K562 (cell line): ENCODE results near the gene FGR. TPM values are rescaled to one million over a fixed set of nuclear protein-coding genes. Genes with fewer than 3 reads are reported as not detected.
A peak's percentile ranks its signal among the peaks of the same experiment; 100 is the strongest.

ENCODE experiments used
- ATAC-seq: fragments of 200-7000 bp; cut with Tn5 transposase; 3 replicates; pipeline ENCODE4 v1.9.1; 2020; ENCODE audit warnings: moderate library complexity
- BruUV-seq: library from RNA; stranded (reverse); fragments of 400-500 nt; replicated peaks from 2 replicates; lab custom pipeline; 2021; lab: Mats Ljungman, UMichigan
- CTCF ChIA-PET: fragments of 300-600 bp; formaldehyde crosslinking; extraction: SDS; loops from one replicate; lab custom pipeline; 2021; ENCODE audit warnings: low intra/inter-chr PET ratio; lab: Yijun Ruan, JAX
- POLR2A ChIA-PET: fragments of 300-600, 350-650 bp; sonication (Branson Sonifier 250); formaldehyde crosslinking; extraction: SDS; loops from one replicate; lab custom pipeline; 2021; ENCODE audit warnings: antibody characterized with exemption, inconsistent platforms; lab: Yijun Ruan, JAX
- DNase-seq, 4 experiments: peaks; one replicate each; pipeline versions ENCODE4 v3.0.0 to v3.0.0-alpha.2; 2011 to 2018; ENCODE audit warnings: low spot score in 3 of 4, mixed read lengths in 3 of 4; ENCODE audit errors: extremely low read depth in 1 of 4
- FAIRE-seq: peaks from 2 replicates; lab custom pipeline; 2011; peaks lifted over from hg19 to GRCh38; lab: Jason Lieb, UNC
- H2AFZ ChIP-seq: 2 replicates; pipeline ENCODE4 v1.6.0; 2011; ENCODE audit warnings: low read depth, low read length, control low read depth, inconsistent platforms
- H3K27ac ChIP-seq: fragments of 200-600 bp; 3 replicates; pipeline ENCODE4 v1.8.0; 2011; ENCODE audit warnings: low read depth, mild to moderate bottlenecking, control low read depth, inconsistent platforms, low read length, moderate library complexity, mixed read lengths; ENCODE audit errors: extremely low read depth
- H3K27me3 ChIP-seq, 2 experiments: fragments of 300-600 bp in 1 of 2; 2 replicates in 1 of 2; 3 replicates in 1 of 2; pipeline versions ENCODE4 v1.6.0 to v1.8.0; 2011; ENCODE audit warnings: inconsistent platforms in 2 of 2, low read length in 2 of 2, mild to moderate bottlenecking in 1 of 2, mixed read lengths in 1 of 2, moderate library complexity in 1 of 2; ENCODE audit not compliant: control insufficient read depth in 2 of 2, insufficient read depth in 2 of 2
- H3K36me3 ChIP-seq: fragments of 300-600 bp; 3 replicates; pipeline ENCODE4 v1.8.0; 2011; ENCODE audit warnings: mild to moderate bottlenecking, low read length, inconsistent platforms; ENCODE audit not compliant: control insufficient read depth, insufficient read depth
- H3K4me1 ChIP-seq, 2 experiments: fragments of 200-600 bp in 1 of 2; replicated peaks in 1 of 2; 2 replicates in 1 of 2; 3 replicates in 1 of 2; pipeline versions ENCODE4 v1.5.1 to v1.8.0; 2011; ENCODE audit warnings: inconsistent platforms in 2 of 2, low read length in 2 of 2, mild to moderate bottlenecking in 1 of 2, mixed read lengths in 1 of 2, moderate library complexity in 1 of 2; ENCODE audit not compliant: control insufficient read depth in 2 of 2, insufficient read depth in 2 of 2
- H3K4me2 ChIP-seq: 2 replicates; pipeline ENCODE4 v1.6.1; 2011; ENCODE audit warnings: low read length, control low read depth, inconsistent platforms, mixed read lengths; ENCODE audit not compliant: insufficient read depth
- H3K4me3 ChIP-seq: fragments of 200-600 bp; sonication (generic), shearing (Covaris generic); 2 replicates; pipeline ENCODE4 v1.5.1; 2016; ENCODE audit warnings: control low read depth, inconsistent platforms
- H3K79me2 ChIP-seq: fragments of 200-600 bp; 3 replicates; pipeline ENCODE4 v1.8.0; 2011; ENCODE audit warnings: low read length, inconsistent platforms; ENCODE audit not compliant: control insufficient read depth, insufficient read depth
- H3K9ac ChIP-seq, 2 experiments: 2 replicates each; pipeline versions ENCODE4 v1.6.0 to v1.6.1; 2011; ENCODE audit warnings: low read depth in 2 of 2, low read length in 2 of 2, control low read depth in 1 of 2, inconsistent platforms in 1 of 2, mild to moderate bottlenecking in 1 of 2, mixed read lengths in 1 of 2; ENCODE audit not compliant: insufficient read depth in 1 of 2
- H3K9me1 ChIP-seq: one replicate; pipeline ENCODE4 v1.6.0; 2011; ENCODE audit warnings: inconsistent platforms, mild to moderate bottlenecking, low read length, moderate library complexity; ENCODE audit not compliant: control insufficient read depth, insufficient read depth
- H3K9me3 ChIP-seq: replicated peaks from 2 replicates; pipeline ENCODE4 v1.5.1; 2011; ENCODE audit warnings: low read depth, low read length, inconsistent platforms; ENCODE audit not compliant: control insufficient read depth, insufficient read depth
- H4K20me1 ChIP-seq: replicated peaks from 2 replicates; pipeline ENCODE4 v1.6.1; 2011; ENCODE audit warnings: low read length, inconsistent platforms, mixed read lengths; ENCODE audit not compliant: control insufficient read depth, insufficient read depth
- HDAC6 ChIP-seq: IDR thresholded peaks from 2 replicates; pipeline ENCODE4 v1.6.1; 2012; ENCODE audit warnings: low read depth, mild to moderate bottlenecking, control low read depth, inconsistent platforms, low read length, moderate library complexity
- NCOA4 ChIP-seq: fragments of 450-650 bp; IDR thresholded peaks from 2 replicates; pipeline ENCODE4 v1.6.1; 2018; ENCODE audit warnings: mild to moderate bottlenecking; ENCODE audit not compliant: partially characterized antibody
- NFIC ChIP-seq: fragments of 450-650 bp; IDR thresholded peaks from 2 replicates; pipeline ENCODE4 v1.6.1; 2017; ENCODE audit warnings: mild to moderate bottlenecking, inconsistent platforms
- PHF21A ChIP-seq: fragments of 450-650 bp; IDR thresholded peaks from 2 replicates; pipeline ENCODE4 v1.6.1; 2017; ENCODE audit warnings: low read depth, borderline replicate concordance
- ZNF561 ChIP-seq: fragments of 450-650 bp; formaldehyde crosslinking; conservative IDR thresholded peaks from 2 replicates; pipeline ENCODE4 v1.4.0; 2020; ENCODE audit warnings: mild to moderate bottlenecking, moderate library complexity
- WGBS: fragments of 100-300 bp; shearing (Covaris generic); methylation state at CpG from one replicate; pipeline ENCODE4 v1.1.6; 2016; ENCODE audit warnings: low coverage, mixed read lengths; ENCODE audit not compliant: insufficient coverage; ENCODE audit errors: missing lambda C conversion rate; 5-methylcytosine and 5-hydroxymethylcytosine counted together
- in situ Hi-C: fragments of 300-500 bp; cut with MboI; formaldehyde crosslinking; loops from 4 replicates; pipeline ENCODE4 v1.15.0; 2018; ENCODE audit warnings: inconsistent platforms, mixed read lengths
- intact Hi-C: fragments of 100-400 bp; cut with micrococcal nuclease; formaldehyde crosslinking; loops from 2 replicates; pipeline ENCODE4 v1.14.2; 2022
- polyA plus RNA-seq, 8 experiments: library from polyadenylated mRNA; depleted of rRNA in 4 of 8; stranded (reverse) in 5 of 8; unstranded in 3 of 8; fragments of >200 nt; fragmentation: Nextera tagmentation in 2 of 8; fragmentation: Illumina TruSeq in 1 of 8; extraction: Ambion mirVana in 2 of 8; extraction: Trizol in 1 of 8; gene quantifications; 2 replicates each; pipeline versions ENCODE4 v1.2.1 to v1.2.3, GENCODE V29; 2011 to 2014; ENCODE audit warnings: inconsistent platforms in 1 of 8, missing spikeins in 1 of 8
- total RNA-seq, 7 experiments: library from RNA; depleted of rRNA in 6 of 7; stranded (reverse); fragments of >200 nt in 6 of 7; fragmentation: Illumina TruSeq in 2 of 7; extraction: Trizol in 2 of 7; gene quantifications; 2 replicates each; pipeline versions ENCODE4 v1.2.1 to v1.2.3, GENCODE V29; 2011 to 2021; ENCODE audit warnings: low replicate concordance in 1 of 7
- TF ChIP-seq, protein P1 (sequence below): fragments of 250-450 bp; sonication (Bioruptor Pico); IDR thresholded peaks from 2 replicates; pipeline ENCODE4 v1.8.0; 2021; ENCODE audit warnings: moderate library complexity, mild to moderate bottlenecking, inconsistent platforms
- TF ChIP-seq, protein P2 (sequence below): sonication (generic); formaldehyde crosslinking; IDR thresholded peaks from 2 replicates; pipeline ENCODE4 v1.5.0; 2020; ENCODE audit warnings: missing genetic modification reagents
- TF ChIP-seq, protein P3 (sequence below): fragments of 250-450 bp; sonication (Bioruptor Pico); IDR thresholded peaks from 2 replicates; pipeline ENCODE4 v1.4.0; 2020

The FGR gene
- total and polyA plus RNA-seq, 9 of the 15 experiments (the other 6 are each of a cell fraction or from before 2014, with no cell fraction given): 0.04 to 0.11 TPM; not detected in 7

- peak overlapping the region in 1 of 2 experiments; percentile 42; a peak in 2 of 4 replicates for H3K9ac ChIP-seq
- WGBS: 83% methylated on average over 11 of the region's 13 CpGs
- intact Hi-C loops: no loop called here
- no peaks in the 10 kb centered on the region for H3K9me3 ChIP-seq
- peaks cover 5% of the 10 kb centered on the region for H3K9me1 ChIP-seq
- BruUV-seq: no TSS peak
- in situ Hi-C loops: no loop called here
- ATAC-seq (no peak), FAIRE-seq (no peak), DNase-seq (no peak)
- H4K20me1 ChIP-seq: peaks cover 39% of the 10 kb centered on the region
- peaks cover 65% of the 10 kb centered on the region for H3K79me2 ChIP-seq
- H3K4me1 ChIP-seq: peaks cover under 1 to 47% of the 10 kb centered on the region in 2 experiments; a peak in 3 of 5 replicates
- CTCF ChIA-PET: interaction anchor here (0.6 kb wide), 1 partner anchor 145 kb away, joined by 3 read pairs; no protein-coding TSS in a partner anchor
- no peak for TF ChIP-seq ZNF561
- TF ChIP-seq, protein P1, sequence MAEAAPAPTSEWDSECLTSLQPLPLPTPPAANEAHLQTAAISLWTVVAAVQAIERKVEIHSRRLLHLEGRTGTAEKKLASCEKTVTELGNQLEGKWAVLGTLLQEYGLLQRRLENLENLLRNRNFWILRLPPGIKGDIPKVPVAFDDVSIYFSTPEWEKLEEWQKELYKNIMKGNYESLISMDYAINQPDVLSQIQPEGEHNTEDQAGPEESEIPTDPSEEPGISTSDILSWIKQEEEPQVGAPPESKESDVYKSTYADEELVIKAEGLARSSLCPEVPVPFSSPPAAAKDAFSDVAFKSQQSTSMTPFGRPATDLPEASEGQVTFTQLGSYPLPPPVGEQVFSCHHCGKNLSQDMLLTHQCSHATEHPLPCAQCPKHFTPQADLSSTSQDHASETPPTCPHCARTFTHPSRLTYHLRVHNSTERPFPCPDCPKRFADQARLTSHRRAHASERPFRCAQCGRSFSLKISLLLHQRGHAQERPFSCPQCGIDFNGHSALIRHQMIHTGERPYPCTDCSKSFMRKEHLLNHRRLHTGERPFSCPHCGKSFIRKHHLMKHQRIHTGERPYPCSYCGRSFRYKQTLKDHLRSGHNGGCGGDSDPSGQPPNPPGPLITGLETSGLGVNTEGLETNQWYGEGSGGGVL (CRISPR knock-in tag): no peak
- TF ChIP-seq PHF21A: no peak
- TF ChIP-seq, protein P2, sequence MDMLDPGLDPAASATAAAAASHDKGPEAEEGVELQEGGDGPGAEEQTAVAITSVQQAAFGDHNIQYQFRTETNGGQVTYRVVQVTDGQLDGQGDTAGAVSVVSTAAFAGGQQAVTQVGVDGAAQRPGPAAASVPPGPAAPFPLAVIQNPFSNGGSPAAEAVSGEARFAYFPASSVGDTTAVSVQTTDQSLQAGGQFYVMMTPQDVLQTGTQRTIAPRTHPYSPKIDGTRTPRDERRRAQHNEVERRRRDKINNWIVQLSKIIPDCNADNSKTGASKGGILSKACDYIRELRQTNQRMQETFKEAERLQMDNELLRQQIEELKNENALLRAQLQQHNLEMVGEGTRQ: peak; percentile 6; the same call in 1 of the 2 replicates
- TF ChIP-seq NFIC: no peak
- TF ChIP-seq, protein P3, sequence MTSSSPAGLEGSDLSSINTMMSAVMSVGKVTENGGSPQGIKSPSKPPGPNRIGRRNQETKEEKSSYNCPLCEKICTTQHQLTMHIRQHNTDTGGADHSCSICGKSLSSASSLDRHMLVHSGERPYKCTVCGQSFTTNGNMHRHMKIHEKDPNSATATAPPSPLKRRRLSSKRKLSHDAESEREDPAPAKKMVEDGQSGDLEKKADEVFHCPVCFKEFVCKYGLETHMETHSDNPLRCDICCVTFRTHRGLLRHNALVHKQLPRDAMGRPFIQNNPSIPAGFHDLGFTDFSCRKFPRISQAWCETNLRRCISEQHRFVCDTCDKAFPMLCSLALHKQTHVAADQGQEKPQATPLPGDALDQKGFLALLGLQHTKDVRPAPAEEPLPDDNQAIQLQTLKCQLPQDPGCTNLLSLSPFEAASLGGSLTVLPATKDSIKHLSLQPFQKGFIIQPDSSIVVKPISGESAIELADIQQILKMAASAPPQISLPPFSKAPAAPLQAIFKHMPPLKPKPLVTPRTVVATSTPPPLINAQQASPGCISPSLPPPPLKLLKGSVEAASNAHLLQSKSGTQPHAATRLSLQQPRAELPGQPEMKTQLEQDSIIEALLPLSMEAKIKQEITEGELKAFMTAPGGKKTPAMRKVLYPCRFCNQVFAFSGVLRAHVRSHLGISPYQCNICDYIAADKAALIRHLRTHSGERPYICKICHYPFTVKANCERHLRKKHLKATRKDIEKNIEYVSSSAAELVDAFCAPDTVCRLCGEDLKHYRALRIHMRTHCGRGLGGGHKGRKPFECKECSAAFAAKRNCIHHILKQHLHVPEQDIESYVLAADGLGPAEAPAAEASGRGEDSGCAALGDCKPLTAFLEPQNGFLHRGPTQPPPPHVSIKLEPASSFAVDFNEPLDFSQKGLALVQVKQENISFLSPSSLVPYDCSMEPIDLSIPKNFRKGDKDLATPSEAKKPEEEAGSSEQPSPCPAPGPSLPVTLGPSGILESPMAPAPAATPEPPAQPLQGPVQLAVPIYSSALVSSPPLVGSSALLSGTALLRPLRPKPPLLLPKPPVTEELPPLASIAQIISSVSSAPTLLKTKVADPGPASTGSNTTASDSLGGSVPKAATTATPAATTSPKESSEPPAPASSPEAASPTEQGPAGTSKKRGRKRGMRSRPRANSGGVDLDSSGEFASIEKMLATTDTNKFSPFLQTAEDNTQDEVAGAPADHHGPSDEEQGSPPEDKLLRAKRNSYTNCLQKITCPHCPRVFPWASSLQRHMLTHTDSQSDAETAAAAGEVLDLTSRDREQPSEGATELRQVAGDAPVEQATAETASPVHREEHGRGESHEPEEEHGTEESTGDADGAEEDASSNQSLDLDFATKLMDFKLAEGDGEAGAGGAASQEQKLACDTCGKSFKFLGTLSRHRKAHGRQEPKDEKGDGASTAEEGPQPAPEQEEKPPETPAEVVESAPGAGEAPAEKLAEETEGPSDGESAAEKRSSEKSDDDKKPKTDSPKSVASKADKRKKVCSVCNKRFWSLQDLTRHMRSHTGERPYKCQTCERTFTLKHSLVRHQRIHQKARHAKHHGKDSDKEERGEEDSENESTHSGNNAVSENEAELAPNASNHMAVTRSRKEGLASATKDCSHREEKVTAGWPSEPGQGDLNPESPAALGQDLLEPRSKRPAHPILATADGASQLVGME (CRISPR knock-in tag): no peak
- TF ChIP-seq NCOA4: no peak
- TF ChIP-seq HDAC6: no peak
- H3K4me3 ChIP-seq: no peak overlapping the region
- POLR2A ChIA-PET: interaction anchor here (0.7 to 4.5 kb wide), 3 partner anchors 9 to 335 kb away, joined by 3 to 28 read pairs (median 4); no protein-coding TSS in a partner anchor
- H3K36me3 ChIP-seq: peaks cover 37% of the 10 kb centered on the region; the same call in 2 of the 3 replicates
- H3K4me2 ChIP-seq: no peak overlapping the region
- no peak overlapping the region for H3K27ac ChIP-seq
- H3K27me3 ChIP-seq: no peaks in the 10 kb centered on the region
- no peak overlapping the region for H2AFZ ChIP-seq
Measured at GRCh38 chr1:27589841-27590426, 45.1 kb downstream of the FGR start.
